Stimulated activated CD8-positive, alpha-beta memory T cell treated with anti-CD3 and anti-CD28 coated beads, Interleukin-4, amount 100 ng/mL, for 1 hour (primary cell): Measurements from ENCODE around the gene WDR37.
"Not testable (repeated sequence)": the region's sequence is repeated elsewhere in the genome, so short reads cannot be mapped to it uniquely, and the experiment has no call there.

Experiments used
- DNase-seq, 2 donors: peaks; one replicate each; pipeline ENCODE4 v3.0.0-alpha.2; 2020; ENCODE audit warnings: low read depth in 2 of 2, low spot score in 1 of 2

The WDR37 gene

GRCh38 chr10:1151076-1152033, 95.2 kb downstream of the WDR37 start:
- DNase-seq: no peak

- DNase-seq: no peak
Observed at GRCh38 chr10:1152386-1153250, 96.4 kb downstream of the WDR37 start.

- DNase-seq: no peak
Observed at GRCh38 chr10:1153251-1153763, 97.1 kb downstream of the WDR37 start.

DNA sequence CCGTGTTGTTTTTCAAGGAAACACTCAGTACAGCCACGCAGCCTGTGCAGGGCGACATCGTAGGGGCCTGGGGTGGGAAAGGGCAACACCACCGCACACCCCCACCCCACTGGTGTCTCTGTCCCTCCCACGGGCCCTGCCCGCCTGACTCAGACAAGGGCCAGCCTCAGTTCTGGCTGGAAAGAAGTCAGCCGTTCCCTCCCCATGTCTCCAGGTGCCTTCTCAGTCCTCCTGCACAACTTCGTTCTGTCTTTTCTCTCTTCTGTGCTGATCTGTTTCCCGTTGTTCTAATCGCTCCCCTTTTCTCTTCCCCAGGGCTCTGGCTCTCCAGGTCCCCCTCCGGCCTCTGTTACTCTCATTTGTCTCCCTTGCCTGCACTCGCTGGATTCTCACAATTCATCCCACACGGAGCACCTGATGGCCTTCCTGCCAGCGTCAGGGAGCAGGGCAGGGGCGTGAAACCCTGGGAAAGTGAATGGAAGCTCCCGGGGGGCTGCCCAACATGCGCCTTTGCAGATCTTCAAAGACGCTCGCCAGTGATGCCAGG, 97.7 kb downstream of the WDR37 start:
- DNase-seq: no peak

DNA sequence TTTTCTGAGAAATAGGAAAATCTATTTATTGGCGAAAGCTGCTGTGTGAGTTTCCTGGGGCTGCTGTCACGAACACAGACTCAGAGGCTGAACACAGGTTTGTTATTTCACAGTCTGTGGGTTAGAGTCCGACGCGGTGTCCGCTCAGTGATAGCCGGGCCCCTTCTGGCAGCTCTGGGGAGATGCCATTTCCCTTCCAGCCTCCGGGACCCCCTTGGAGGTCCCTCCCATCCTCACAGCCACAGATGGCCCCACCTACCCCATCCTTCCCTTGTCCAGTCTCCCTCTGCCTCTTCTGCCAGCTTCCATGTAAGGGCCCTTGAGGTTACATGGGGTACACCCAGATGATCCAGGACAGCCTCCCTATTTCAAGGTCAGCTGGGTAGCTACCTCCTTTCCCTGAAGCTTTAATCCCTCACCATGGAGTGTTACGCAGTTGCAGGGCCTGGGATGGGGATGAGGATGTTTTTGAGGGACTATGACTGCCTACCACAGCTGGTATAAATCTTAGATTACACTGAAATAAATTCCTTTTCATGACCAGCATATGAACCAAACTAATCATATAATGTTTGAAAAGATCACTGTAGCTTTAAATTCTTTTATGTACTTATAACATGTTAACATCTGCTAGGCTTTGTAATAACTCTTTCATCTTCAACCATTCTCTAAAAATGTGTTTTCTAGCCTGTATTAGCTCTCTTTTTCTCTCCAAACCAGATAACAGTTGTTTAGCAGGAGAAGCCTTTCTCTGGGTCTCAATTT, 98.5 kb downstream of the WDR37 start:
- no peak for DNase-seq

DNA sequence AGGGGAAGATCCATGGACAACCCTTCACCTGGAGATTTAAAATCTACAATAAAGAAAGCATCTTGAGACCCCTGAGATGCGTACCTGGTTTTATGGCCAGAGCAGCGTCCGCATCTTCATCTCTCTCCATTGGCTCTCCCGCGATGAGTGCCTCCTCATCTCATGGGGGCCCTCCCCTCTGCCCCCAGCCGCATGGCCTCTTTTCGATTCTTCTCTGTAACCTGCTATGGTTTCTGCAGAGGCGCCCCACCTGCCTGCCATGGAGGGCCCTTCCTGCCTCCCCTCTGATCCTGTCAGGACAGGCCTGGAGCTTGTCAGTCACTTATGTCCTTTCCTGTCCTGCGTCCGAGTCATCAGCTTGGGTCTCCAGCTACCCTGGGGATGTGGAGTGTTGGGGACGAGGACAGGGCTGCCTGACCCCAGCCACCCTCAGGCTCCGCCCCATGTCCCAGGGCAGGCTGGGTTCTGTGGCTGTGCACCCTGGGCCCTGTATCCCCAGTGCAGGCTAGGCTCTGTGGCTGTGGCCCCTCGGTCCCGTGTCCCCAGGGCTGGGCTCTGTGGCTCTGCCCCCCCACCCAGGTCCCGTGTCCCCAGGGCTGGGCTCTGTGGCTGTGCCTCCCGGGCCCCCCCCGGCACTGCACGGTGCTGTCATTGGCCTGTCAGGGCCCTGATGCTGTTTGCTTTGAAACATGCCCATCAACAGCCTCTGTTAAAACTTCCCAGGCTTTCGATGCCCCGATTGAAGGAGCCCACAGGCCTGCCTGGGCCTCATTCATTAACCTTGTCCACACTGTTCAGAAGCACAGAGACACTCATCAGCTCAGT, 99.8 kb downstream of the WDR37 start:
- no peak for DNase-seq

DNA sequence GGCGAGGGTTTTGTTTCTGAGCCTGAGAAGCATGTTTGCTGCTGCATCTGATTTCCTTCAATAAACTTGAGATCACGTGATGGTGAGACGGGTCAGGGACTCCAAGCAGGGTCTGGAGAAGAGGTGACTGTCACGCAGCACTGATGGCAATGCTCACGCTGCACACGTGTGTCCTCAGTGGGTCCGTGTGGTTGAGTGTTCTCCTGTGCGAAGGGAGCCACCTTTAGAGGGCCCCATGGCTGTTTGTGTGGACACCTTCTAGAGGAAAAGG, 100.4 kb downstream of the WDR37 start:
- no peak for DNase-seq

- no peak for DNase-seq
Observed at GRCh38 chr10:1156921-1157614, 100.9 kb downstream of the WDR37 start.

- DNase-seq: no peak
Observed at GRCh38 chr10:1157615-1157933, 101.4 kb downstream of the WDR37 start.

- no peak for DNase-seq
Observed at GRCh38 chr10:1158066-1158465, 101.9 kb downstream of the WDR37 start.

GRCh38 chr10:1158536-1158935, 102.4 kb downstream of the WDR37 start:
- not testable (repeated sequence) for DNase-seq

DNA sequence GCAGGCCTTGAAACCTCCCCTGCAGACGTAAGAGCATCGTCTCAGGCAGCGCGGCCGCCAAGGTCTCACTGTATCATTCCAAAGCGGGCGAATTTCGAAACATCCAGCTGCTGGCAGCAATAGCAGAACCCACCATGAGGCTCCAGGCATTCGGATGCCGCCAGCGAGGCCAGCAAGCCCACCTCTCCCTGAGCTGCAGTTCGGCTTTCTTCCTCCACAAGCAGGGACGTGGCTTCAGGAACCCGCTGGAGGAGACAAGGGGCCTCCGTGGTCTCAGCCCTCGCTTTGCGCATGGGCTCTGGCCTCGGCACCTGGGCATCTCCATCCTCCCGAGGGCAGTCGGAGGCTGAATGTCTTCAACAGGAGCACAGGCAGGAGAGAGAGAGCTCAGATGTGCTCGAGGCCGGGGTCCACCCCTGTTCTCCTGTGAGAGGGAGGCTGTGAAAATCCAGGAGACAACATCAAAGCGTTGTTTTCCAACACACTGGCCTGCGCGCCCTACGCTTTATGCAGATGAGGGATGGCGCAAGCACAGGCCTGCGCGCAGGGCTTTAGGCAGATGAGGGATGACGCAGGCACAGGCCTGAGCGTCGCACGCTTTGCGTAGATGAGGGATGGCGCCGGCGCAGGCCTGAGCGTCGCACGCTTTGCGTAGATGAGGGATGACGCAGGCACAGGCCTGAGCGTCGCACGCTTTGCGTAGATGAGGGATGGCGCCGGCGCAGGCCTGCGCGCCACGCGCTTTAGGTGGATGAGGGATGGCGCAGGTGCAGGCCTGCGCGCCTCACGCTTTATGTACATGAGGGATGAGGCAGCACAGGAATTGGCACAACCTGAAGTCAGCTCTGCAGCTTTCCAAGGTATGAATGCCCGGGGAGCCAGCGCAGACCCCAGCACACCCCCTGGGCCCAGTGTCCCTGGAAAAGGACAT, 103.2 kb downstream of the WDR37 start:
- no peak for DNase-seq

DNA sequence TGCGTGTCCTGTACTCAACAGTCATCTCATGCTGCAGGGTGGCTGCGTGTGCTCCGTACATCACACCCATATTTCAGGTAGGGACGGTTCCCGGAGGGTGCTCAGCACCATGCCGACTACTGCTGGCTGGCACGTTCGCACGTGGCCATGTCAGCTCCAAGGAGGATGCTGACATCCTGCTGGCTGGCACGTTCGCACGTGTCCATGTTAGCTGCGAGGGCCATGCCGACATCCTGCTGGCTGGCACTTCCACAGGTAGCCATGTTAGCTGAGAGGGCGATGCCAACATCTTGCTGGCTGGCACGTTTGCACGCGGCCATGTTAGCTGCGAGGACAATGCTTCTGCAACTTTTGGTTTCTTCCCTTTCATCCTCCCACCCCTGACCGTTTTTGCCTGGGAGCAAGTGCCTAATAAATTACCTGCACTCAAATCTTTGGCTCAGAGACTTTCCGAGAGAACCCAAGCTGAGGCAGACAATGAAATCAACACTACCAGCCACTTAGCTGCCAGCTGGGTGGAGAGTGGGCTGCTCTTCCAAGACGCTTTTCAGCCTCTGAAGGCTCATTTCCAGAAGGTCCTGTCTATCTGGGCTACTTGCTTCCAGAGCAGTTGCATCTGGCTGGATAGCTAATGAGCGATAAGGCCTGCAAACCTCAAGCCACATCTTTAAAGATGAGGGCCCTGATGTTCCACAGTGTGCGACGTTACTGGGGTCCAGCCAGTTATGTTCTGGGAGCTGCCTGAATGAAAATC, 104.6 kb downstream of the WDR37 start:
- DNase-seq: no peak

DNA sequence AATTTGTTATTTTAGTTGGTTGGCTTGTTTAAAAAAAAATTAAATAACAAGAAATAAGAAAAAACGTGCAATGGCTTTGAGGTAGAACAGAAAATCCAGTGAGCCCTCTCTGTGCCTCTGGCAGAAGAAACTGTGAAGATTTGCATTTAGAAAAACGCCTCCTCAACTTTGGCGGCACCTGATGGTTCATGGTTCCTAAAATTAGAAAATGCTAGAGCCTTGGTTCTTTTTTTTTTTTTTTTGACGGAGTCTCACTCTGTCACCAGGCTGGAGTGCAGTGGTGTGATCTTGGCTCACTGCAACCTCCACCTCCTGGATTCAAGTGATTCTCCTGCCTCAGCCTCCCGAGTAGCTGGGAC, 105.1 kb downstream of the WDR37 start:
- DNase-seq: not testable (repeated sequence)

DNA sequence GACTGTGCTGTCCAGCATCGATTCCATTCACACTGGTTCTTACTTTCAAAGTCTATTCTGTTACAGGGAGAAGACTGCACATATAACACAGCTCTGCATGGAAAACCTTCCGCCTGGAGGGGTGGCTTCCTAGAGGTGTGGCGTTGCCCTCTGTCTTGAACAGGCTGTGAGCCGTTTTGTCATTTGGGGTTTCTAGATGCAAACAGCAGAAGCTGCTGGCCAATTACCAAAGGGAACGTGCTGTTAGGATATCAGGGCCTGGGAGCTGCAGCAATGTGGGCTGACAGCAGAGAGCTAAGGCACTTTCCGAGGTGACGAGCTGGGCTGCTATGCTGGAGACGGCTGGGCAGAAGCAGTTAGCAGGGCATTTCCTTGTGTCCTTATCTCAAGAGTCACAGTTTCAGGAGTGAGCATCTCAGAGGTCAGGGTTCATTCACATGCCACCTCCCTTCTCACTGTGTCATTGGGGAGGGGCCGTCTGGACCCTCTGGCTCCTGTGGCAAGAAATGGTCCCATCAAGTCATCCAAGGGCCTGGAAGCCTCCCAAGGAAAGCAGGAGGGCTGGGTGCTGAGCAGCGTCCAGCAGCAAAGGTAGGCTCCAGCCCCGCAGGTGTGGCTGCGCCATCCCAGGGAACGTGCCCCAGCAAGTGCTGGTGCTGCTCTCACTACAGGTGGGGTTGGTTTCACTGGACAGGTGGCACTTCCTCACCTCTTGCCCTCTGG, 106.5 kb downstream of the WDR37 start:
- DNase-seq: no peak

DNA sequence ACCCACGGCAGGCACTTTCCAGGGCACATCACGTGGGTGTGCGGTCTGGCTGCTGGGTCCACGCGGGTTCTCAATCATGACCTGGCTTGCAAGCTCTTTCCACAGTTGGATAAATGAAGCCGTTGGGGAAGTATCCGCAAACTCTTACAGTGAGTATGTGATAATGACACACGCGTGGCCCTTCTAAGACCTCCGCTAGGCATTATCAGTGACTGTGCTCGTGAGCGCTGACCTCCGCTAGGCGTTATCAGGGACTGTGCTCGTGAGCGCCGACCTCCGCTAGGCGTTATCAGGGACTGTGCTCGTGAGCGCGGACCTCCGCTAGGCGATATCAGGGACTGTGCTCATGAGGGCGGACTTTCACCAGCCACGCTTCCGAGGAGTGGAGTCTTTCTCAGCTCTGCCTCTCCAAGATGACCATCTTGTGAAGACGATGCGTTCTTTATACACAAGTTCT, 107.0 kb downstream of the WDR37 start:
- no peak for DNase-seq

- DNase-seq: no peak
Observed at GRCh38 chr10:1163831-1164230, 107.6 kb downstream of the WDR37 start.
